Activated CD8-positive, alpha-beta T cell treated with anti-CD3 and anti-CD28 coated beads for 36 hours (primary cell): ENCODE measurements around the gene ATP6V0D1. TPM values are rescaled to one million over a fixed set of nuclear protein-coding genes. Genes with fewer than 3 reads are reported as not detected.
A peak's percentile ranks its signal among the peaks of the same experiment; 100 is the strongest.
"Not testable (repeated sequence)": the region's sequence is repeated elsewhere in the genome, so short reads cannot be mapped to it uniquely, and the experiment has no call there.

Experiments
- ATAC-seq: fragments of 200-7000 bp; cut with Tn5 transposase; one replicate; pipeline ENCODE4 v1.10.0; 2021; ENCODE audit warnings: mild to moderate bottlenecking, moderate library complexity
- CTCF ChIA-PET: fragments of 350-600 bp; sonication (Branson Sonifier 250); formaldehyde crosslinking; loops from one replicate; lab custom pipeline; 2021; ENCODE audit warnings: antibody characterized with exemption; lab: Charles Lee
- POLR2A ChIA-PET: fragments of 350-600 bp; sonication (Branson Sonifier 250); formaldehyde crosslinking; loops from one replicate; lab custom pipeline; 2021; ENCODE audit warnings: antibody characterized with exemption; lab: Charles Lee
- DNase-seq: peaks from one replicate; pipeline ENCODE4 v3.0.0-alpha.2; 2020
- H3K27ac Mint-ChIP-seq: one replicate; pipeline ENCODE4 v1.8.0; 2021; ENCODE audit warnings: mild to moderate bottlenecking, mixed read lengths
- H3K27me3 Mint-ChIP-seq: one replicate; pipeline ENCODE4 v1.8.0; 2021; ENCODE audit warnings: mixed read lengths
- H3K36me3 Mint-ChIP-seq: one replicate; pipeline ENCODE4 v1.8.0; 2021; ENCODE audit warnings: low read depth, mixed read lengths
- H3K4me1 Mint-ChIP-seq: one replicate; pipeline ENCODE4 v1.8.0; 2021; ENCODE audit warnings: low read depth, mixed read lengths
- H3K4me3 Mint-ChIP-seq: one replicate; pipeline ENCODE4 v1.8.0; 2021; ENCODE audit warnings: mild to moderate bottlenecking, moderate library complexity, mixed read lengths
- H3K9me3 Mint-ChIP-seq: one replicate; pipeline ENCODE4 v1.8.0; 2021; ENCODE audit warnings: mixed read lengths
- intact Hi-C: fragments of 100-400 bp; cut with micrococcal nuclease; formaldehyde crosslinking; loops from one replicate; pipeline ENCODE4 v1.10.0; 2022
- total RNA-seq, 2 experiments: library from RNA; stranded (reverse); gene quantifications; one replicate each; pipeline ENCODE4 v1.2.3, GENCODE V29; 2021
- TF ChIP-seq, protein P1 (sequence below): fragments of 200-600 bp; IDR thresholded peaks from one replicate; pipeline ENCODE4 v1.8.0; 2022; ENCODE audit warnings: antibody characterized with exemption, mild to moderate bottlenecking

Gene ATP6V0D1
- total RNA-seq, 2 experiments from 2014 or later, result 17.5 to 18.2 TPM

DNA sequence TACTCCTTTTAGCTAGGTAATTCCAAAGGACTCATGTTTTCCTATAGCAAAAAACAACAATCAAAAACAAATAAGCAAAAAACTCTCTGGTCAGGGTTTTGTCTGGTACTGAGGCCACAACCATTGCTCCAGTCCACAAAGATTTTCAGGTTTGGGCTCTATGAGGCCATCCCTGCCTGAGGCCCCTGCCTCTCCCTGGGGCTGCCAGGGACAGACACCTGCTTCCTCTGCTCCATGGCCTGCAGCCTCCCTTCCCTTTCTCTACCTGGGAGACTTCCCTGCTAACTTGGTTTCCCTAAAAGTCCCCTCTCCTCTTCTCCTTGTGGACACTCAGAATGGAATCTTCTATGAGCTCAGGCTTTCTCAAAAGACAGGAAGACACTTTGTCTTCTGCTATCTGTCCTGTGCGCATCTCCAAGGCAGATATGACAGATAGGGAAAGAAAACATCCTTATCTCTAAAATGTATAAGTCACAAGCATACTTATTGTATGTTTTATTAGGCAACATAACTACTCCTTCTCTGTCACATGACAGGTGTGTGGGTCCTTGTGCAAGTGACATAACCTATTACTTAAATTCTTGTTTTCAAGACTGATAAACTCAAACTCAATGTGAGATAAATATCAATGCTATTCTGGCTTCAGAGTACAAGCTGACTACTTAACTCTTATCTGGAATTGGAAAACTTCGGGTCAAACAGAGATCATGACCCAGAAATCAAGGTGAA, 63.5 kb downstream of the ATP6V0D1 start:
- Mint-ChIP-seq H3K27ac (no peak overlapping the region), H3K27me3 (peaks cover 26% of the 10 kb centered on the region), H3K9me3 (no peaks in the 10 kb centered on the region), H3K36me3 (no peaks in the 10 kb centered on the region), H3K4me1 (peaks cover 5% of the 10 kb centered on the region), H3K4me3 (peak overlapping the region; percentile 44)
- CTCF ChIA-PET, result interaction anchor here (0.9 to 3.0 kb wide), 6 partner anchors 9 to 70 kb away, joined by 3 to 25 read pairs (median 4); no protein-coding TSS in a partner anchor
- POLR2A ChIA-PET, result interaction anchor here (1.0 to 1.1 kb wide), 2 partner anchors 7 to 139 kb away, joined by 3 read pairs; no protein-coding TSS in a partner anchor
- intact Hi-C loops, result no loop called here
- ATAC-seq, result no peak
- TF ChIP-seq, protein P1, sequence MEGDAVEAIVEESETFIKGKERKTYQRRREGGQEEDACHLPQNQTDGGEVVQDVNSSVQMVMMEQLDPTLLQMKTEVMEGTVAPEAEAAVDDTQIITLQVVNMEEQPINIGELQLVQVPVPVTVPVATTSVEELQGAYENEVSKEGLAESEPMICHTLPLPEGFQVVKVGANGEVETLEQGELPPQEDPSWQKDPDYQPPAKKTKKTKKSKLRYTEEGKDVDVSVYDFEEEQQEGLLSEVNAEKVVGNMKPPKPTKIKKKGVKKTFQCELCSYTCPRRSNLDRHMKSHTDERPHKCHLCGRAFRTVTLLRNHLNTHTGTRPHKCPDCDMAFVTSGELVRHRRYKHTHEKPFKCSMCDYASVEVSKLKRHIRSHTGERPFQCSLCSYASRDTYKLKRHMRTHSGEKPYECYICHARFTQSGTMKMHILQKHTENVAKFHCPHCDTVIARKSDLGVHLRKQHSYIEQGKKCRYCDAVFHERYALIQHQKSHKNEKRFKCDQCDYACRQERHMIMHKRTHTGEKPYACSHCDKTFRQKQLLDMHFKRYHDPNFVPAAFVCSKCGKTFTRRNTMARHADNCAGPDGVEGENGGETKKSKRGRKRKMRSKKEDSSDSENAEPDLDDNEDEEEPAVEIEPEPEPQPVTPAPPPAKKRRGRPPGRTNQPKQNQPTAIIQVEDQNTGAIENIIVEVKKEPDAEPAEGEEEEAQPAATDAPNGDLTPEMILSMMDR, result no peak
- no peak for DNase-seq

DNA sequence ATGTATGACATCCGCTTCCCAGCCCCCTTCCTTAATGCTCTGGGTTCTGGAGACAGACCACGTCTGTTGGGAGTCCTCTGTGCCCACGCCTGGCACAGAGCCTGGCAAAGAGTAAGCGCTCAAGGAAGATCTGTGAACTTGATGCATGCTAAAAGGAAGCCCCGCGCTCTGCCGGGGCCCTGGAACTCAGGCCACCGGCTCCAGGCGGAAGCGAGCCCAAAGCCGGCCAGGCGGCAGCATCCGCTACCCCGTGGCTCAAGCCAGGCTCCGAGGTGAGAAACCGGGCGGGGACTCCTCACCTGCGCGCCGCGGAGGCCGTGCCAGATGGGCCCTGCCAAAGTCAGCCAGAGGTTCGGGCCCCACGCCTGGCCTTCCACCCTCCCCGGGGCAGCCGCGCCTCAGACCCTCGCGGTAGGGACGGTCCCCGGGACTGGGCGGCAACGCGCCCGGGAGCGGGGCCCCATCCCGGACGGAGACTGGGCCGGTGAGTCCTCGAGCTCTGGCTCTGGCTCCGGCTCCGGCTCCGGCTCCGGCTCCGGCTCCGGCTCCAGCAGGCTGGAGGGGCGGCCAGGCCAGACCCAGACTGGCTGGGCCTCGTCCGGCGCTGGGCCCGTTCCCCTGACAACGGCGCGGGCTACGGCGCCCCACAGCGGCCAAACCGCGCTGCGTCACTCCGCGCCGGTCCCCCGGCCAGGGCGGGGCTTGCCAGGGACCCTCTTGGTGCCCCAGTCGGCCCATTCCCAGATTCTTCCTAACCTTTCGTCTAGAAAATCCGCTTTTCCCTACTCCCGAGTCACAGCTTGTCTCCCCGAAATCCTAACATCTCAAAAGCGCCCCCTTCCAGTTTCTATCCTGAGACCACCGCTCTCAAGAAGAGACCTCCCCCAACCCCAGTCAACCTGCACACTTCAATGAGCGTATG, 64.8 kb downstream of the ATP6V0D1 start, which contains the start of gene ZDHHC1:
Gene ZDHHC1 (minus strand): TSS at position 606 of the 922 bp plus-strand sequence. CDS start 8,702 bp downstream, outside the sequence.
- ChIA-PET CTCF (interaction anchor here (0.7 to 3.0 kb wide), 7 partner anchors 11 to 69 kb away, joined by 3 to 25 read pairs (median 4); no protein-coding TSS in a partner anchor), POLR2A (interaction anchor here (0.7 to 1.1 kb wide), 3 partner anchors 9 to 36 kb away, joined by 3 read pairs; no protein-coding TSS in a partner anchor)
- H3K4me1 Mint-ChIP-seq, result peaks cover 5% of the 10 kb centered on the region

DNA sequence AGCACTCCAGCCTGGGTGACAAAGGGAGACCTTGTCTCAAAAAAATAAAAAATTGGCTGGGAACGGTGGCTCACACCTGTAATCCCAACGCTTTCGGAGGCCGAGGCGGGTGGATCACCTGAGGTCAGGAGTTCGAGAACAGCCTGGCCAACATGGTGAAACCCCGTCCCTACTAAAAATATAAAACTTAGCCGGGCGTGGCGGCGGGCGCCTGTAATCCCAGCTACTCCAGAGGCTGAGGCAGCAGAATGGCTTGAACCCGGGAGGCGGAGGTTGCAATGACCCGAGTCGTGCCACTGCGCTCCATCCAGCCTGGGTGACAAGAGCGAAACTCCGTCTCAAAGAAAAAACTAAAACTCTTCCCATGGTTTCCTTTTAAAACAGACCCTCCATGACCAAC, 65.5 kb downstream of the ATP6V0D1 start:
- H3K27ac Mint-ChIP-seq, H3K9me3 Mint-ChIP-seq, ATAC-seq, POLR2A ChIA-PET, H3K36me3 Mint-ChIP-seq, intact Hi-C loops, DNase-seq, H3K4me1 Mint-ChIP-seq: not testable (repeated sequence)
- CTCF ChIA-PET, result interaction anchor here (1.6 to 4.2 kb wide), 4 partner anchors 13 to 68 kb away, joined by 6 to 22 read pairs (median 8); no protein-coding TSS in a partner anchor
- Mint-ChIP-seq H3K27me3 (peaks cover 26% of the 10 kb centered on the region), H3K4me3 (peak overlapping the region; percentile 63)

More for the DNA sequence above, 64.8 kb downstream of the ATP6V0D1 start, which contains the start of gene ZDHHC1:
- no peaks in the 10 kb centered on the region for H3K9me3 Mint-ChIP-seq
- TF ChIP-seq, protein P1, result peak; percentile 48
- no peaks in the 10 kb centered on the region for H3K36me3 Mint-ChIP-seq
- DNase-seq, result peak; percentile 57
- peak within 1 kb of the TSS; percentile 65 for H3K4me3 Mint-ChIP-seq
- no peak within 1 kb of the TSS for H3K27ac Mint-ChIP-seq
- H3K27me3 Mint-ChIP-seq, result peaks cover 26% of the 10 kb centered on the region
- ATAC-seq, result peak; percentile 95
- intact Hi-C loops, result no loop called here

DNA sequence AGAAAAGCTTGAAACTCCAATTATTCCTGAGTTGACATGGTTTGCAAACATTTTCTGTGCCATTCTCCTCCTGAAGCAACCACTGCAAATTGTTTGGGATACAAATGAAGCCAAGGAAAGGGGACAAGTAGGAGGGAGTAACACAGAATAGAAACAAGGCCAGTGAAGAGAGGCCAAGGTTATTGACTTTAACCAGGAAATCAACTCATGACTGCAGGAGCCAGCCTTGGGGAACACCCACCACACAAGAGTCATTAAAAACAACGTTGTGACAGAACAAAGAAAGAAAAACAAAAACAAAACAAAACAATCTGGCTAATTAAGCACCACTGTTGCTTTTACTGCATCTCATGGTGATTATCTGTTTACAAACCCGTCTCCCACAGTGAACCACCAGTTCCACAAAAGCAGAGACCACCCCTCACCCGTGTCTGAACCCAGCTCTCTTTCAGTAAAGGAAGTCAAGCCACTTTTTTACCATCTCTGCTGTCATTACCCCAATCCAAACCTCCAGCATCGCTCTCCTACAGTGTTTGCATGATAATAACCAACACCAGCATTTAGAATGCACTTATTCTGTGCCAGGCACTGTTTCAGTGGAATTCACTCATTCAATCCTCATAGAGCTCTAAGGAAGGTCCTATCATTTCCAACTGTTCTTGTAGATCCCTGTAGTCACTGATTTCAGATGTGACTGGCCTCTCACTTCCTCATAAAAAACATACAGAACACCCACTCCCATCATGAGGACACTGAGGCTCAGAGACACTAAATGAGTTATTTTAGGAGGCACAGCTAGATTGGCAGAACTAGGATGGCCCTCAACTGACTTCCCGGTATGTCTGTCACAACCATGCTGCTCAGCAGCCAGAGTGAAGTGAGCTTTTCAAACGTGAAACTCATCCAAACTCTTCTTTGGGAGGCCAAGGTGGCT, 66.7 kb downstream of the ATP6V0D1 start:
- intact Hi-C loops, result no loop called here
- peaks cover 5% of the 10 kb centered on the region for H3K4me1 Mint-ChIP-seq

More for the DNA sequence above, 66.7 kb downstream of the ATP6V0D1 start:
- H3K36me3 Mint-ChIP-seq, result no peaks in the 10 kb centered on the region
- TF ChIP-seq, protein P1, result no peak
- peaks cover 23% of the 10 kb centered on the region for H3K27me3 Mint-ChIP-seq
- ATAC-seq, result no peak
- no peak overlapping the region for H3K27ac Mint-ChIP-seq
- no peak overlapping the region for H3K4me3 Mint-ChIP-seq
- no peak for DNase-seq
- CTCF ChIA-PET, result interaction anchor here (0.5 to 4.2 kb wide), 8 partner anchors 12 to 93 kb away, joined by 3 to 22 read pairs (median 6); partner anchors contain the start of genes KCTD19 and LRRC36
- H3K9me3 Mint-ChIP-seq, result no peaks in the 10 kb centered on the region
- POLR2A ChIA-PET, result interaction anchor here (1.0 kb wide), 1 partner anchor 12 kb away, joined by 4 read pairs; no protein-coding TSS in a partner anchor
